ENCODE results near the gene MCTP1.
A peak's percentile ranks its signal among the peaks of the same experiment; 100 is the strongest.

MCTP1 gene

GRCh38 chr5:95280401-95281095 lies 4.3 kb downstream of the MCTP1 start:
- no peak overlapping the region for H3K4me3 ChIP-seq (replicated peaks; ENCODE audit: insufficient read depth, low read length)
- H3K27ac ChIP-seq (replicated peaks), result no peak overlapping the region
- TF ChIP-seq SPI1 (IDR thresholded peaks at IDR 0.05; ENCODE audit: borderline replicate concordance, low read depth), result no peak
- no peak for TF ChIP-seq GABPA (IDR thresholded peaks at IDR 0.05; ENCODE audit: low read depth)
- no peak for TF ChIP-seq REST (IDR thresholded peaks at IDR 0.05; ENCODE audit: insufficient replicate concordance, low read depth)
- no peak for TF ChIP-seq POLR2AphosphoS5 (IDR thresholded peaks at IDR 0.05; ENCODE audit: low read depth)
- no peak for TF ChIP-seq CTCF (IDR thresholded peaks at IDR 0.05; ENCODE audit: insufficient read depth, low read length)
- peaks cover 9% of the 10 kb centered on the region for H3K27me3 ChIP-seq (ENCODE audit: insufficient read depth, poor library complexity, severe bottlenecking)
- no peak for DNase-seq (ENCODE audit: low read depth in 1 of 2, low spot score in 1 of 2)

GRCh38 chr5:95274011-95274410 lies 10.9 kb downstream of the MCTP1 start:
- TF ChIP-seq GABPA (IDR thresholded peaks at IDR 0.05; ENCODE audit: low read depth) (no peak), POLR2AphosphoS5 (IDR thresholded peaks at IDR 0.05; ENCODE audit: low read depth) (no peak), SPI1 (IDR thresholded peaks at IDR 0.05; ENCODE audit: borderline replicate concordance, low read depth) (peak; percentile 74; the same call in 1 of the 2 replicates), REST (IDR thresholded peaks at IDR 0.05; ENCODE audit: insufficient replicate concordance, low read depth) (no peak), CTCF (IDR thresholded peaks at IDR 0.05; ENCODE audit: insufficient read depth, low read length) (no peak)
- peak in 1 of 2 experiments; percentile 47 for DNase-seq (ENCODE audit: low read depth in 1 of 2, low spot score in 1 of 2)
- Histone ChIP-seq H3K27me3 (ENCODE audit: insufficient read depth, poor library complexity, severe bottlenecking) (no peaks in the 10 kb centered on the region), H3K4me3 (replicated peaks; ENCODE audit: insufficient read depth, low read length) (no peak overlapping the region), H3K27ac (replicated peaks) (no peak overlapping the region)

- Histone ChIP-seq H3K27ac (replicated peaks) (no peak overlapping the region), H3K4me3 (replicated peaks; ENCODE audit: insufficient read depth, low read length) (no peak overlapping the region), H3K27me3 (ENCODE audit: insufficient read depth, poor library complexity, severe bottlenecking) (no peaks in the 10 kb centered on the region)
- no peak for TF ChIP-seq SPI1 (IDR thresholded peaks at IDR 0.05; ENCODE audit: borderline replicate concordance, low read depth)
- no peak for TF ChIP-seq GABPA (IDR thresholded peaks at IDR 0.05; ENCODE audit: low read depth)
- no peak for TF ChIP-seq POLR2AphosphoS5 (IDR thresholded peaks at IDR 0.05; ENCODE audit: low read depth)
- TF ChIP-seq CTCF (IDR thresholded peaks at IDR 0.05; ENCODE audit: insufficient read depth, low read length), result no peak
- TF ChIP-seq REST (IDR thresholded peaks at IDR 0.05; ENCODE audit: insufficient replicate concordance, low read depth), result no peak
- no peak for DNase-seq (ENCODE audit: low read depth in 1 of 2, low spot score in 1 of 2)
Observed at GRCh38 chr5:95272316-95272929, 12.5 kb downstream of the MCTP1 start.
